NB4 (cell line): ENCODE results near the gene MORN1.
A peak's percentile ranks its signal among the peaks of the same experiment; 100 is the strongest.

ENCODE experiments used
- DNase-seq: peaks from one replicate; pipeline ENCODE4 v3.0.0; 2010; ENCODE audit warnings: low read depth
- H3K4me3 ChIP-seq: one replicate; pipeline ENCODE4 v1.5.1; 2011; ENCODE audit warnings: mild to moderate bottlenecking, low read depth, low read length, moderate library complexity
- CTCF ChIP-seq: IDR thresholded peaks from one replicate; pipeline ENCODE4 v1.5.1; 2012; ENCODE audit warnings: low read depth, low read length
- MAX ChIP-seq: IDR thresholded peaks from 2 replicates; pipeline ENCODE4 v1.6.1; 2011; ENCODE audit warnings: low read depth, low read length
- MYC ChIP-seq: IDR thresholded peaks from 2 replicates; pipeline ENCODE4 v1.6.1; 2011; ENCODE audit warnings: low read depth, low read length
- POLR2A ChIP-seq: IDR thresholded peaks from 2 replicates; pipeline ENCODE4 v1.6.1; 2011; ENCODE audit warnings: mild to moderate bottlenecking; ENCODE audit not compliant: insufficient read length; ENCODE audit errors: extremely low read depth

MORN1 gene

GRCh38 chr1:2415337-2415736 lies 24.0 kb upstream of the MORN1 start:
- DNase-seq = no peak
- H3K4me3 ChIP-seq = no peak overlapping the region
- TF ChIP-seq MYC (no peak), POLR2A (no peak), CTCF (no peak), MAX (no peak)

- no peak overlapping the region for H3K4me3 ChIP-seq
- peak; percentile 80 for DNase-seq
- TF ChIP-seq CTCF (peak; percentile 78), MYC (no peak)
Measured at GRCh38 chr1:2414297-2414958, 23.1 kb upstream of the MORN1 start.

GRCh38 chr1:2413495-2414296 lies 22.3 kb upstream of the MORN1 start:
- H3K4me3 ChIP-seq = peak overlapping the region; percentile 50
- TF ChIP-seq MYC (no peak), CTCF (no peak), POLR2A (no peak), MAX (peak; percentile 49; the same call in 1 of the 2 replicates)
- DNase-seq = peak; percentile 36

GRCh38 chr1:2412773-2413494 lies 21.6 kb upstream of the MORN1 start:
- peak overlapping the region; percentile 50 for H3K4me3 ChIP-seq
- TF ChIP-seq POLR2A (peak; percentile 73), MYC (peak; percentile 23; the same call in 1 of the 2 replicates), MAX (no peak), CTCF (no peak)
- peak; percentile 50 for DNase-seq

GRCh38 chr1:2412395-2412772 lies 21.0 kb upstream of the MORN1 start, which contains the start of gene PEX10:
PEX10 (minus strand) TSS chr1:2412564; CDS start chr1:2412502, 62 bp downstream.
- DNase-seq = peak; percentile 95
- TF ChIP-seq MAX (peak; percentile 68), CTCF (no peak), POLR2A (peak; percentile 75), MYC (peak; percentile 49)
- H3K4me3 ChIP-seq = peak within 1 kb of the TSS; percentile 78
